Posterior vena cava (tissue), 2 donors: ENCODE measurements around the gene PCK2. TPM values are rescaled to one million over a fixed set of nuclear protein-coding genes. Genes with fewer than 3 reads are reported as not detected.
"Not testable (repeated sequence)": the region's sequence is repeated elsewhere in the genome, so short reads cannot be mapped to it uniquely, and the experiment has no call there.

Source experiments
- DNase-seq: peaks from one replicate; pipeline ENCODE4 v3.0.0-alpha.2; 2020; ENCODE audit warnings: low spot score
- intact Hi-C, 2 donors: fragments of 100-400 bp; cut with DNase I; formaldehyde crosslinking; loops; one replicate each; pipeline versions ENCODE4 v1.14.1 to v1.14.2; 2022 to 2023
- total RNA-seq, 2 donors: library from RNA; stranded (reverse); fragmentation: NEBNext Ultra II Directional; extraction: Animal tissue kit (Norgen Biotek cat#: 25700); gene quantifications; one replicate each; pipeline ENCODE4 v1.2.1, GENCODE V29; 2021
- donor health status: DM: yes; HTN: yes; CAD: no.
- donor health status: DM: yes; HTN: yes; CAD: no.

Gene PCK2
- total RNA-seq, 2 donors from 2014 or later = 18.8 to 27.4 TPM

- DNase-seq = no peak
- intact Hi-C loops = no loop called here
These were observed 6.0 kb upstream of the PCK2 start for GRCh38 chr14:24088095-24088494.

GRCh38 chr14:24089890-24090289, 4.2 kb upstream of the PCK2 start:
- DNase-seq = no peak
- intact Hi-C loops = loop anchor here in 1 of 2 donors (2.0 kb wide), 1 partner anchor 29 kb away; no protein-coding TSS in a partner anchor

- intact Hi-C loops = no loop called here
- no peak for DNase-seq
These were observed 2.0 kb upstream of the PCK2 start for GRCh38 chr14:24092110-24092504.

- intact Hi-C loops = no loop called here
- no peak for DNase-seq
These were observed 1.5 kb upstream of the PCK2 start for GRCh38 chr14:24092505-24093206.

- intact Hi-C loops = no loop called here
These were observed 757 bp upstream of the PCK2 start for GRCh38 chr14:24093207-24093900.

GRCh38 chr14:24094841-24095270, 745 bp downstream of the PCK2 start:
- intact Hi-C loops = no loop called here
- DNase-seq = no peak

More at GRCh38 chr14:24093207-24093900, 757 bp upstream of the PCK2 start:
- DNase-seq = no peak

- intact Hi-C loops = no loop called here
- DNase-seq = peak; percentile 90
These were observed 1.4 kb downstream of the PCK2 start for GRCh38 chr14:24095271-24096068.

- DNase-seq = no peak
- intact Hi-C loops = no loop called here
These were observed 2.6 kb downstream of the PCK2 start for GRCh38 chr14:24096545-24097181.

GRCh38 chr14:24098229-24098926, 4.3 kb downstream of the PCK2 start:
- no peak for DNase-seq
- intact Hi-C loops = no loop called here

- no peak for DNase-seq
- intact Hi-C loops = no loop called here
These were observed 5.1 kb downstream of the PCK2 start for GRCh38 chr14:24098927-24099813.

GRCh38 chr14:24100197-24100981, 6.3 kb downstream of the PCK2 start:
- no peak for DNase-seq
- intact Hi-C loops = no loop called here

- intact Hi-C loops = no loop called here
- DNase-seq = no peak
These were observed 6.9 kb downstream of the PCK2 start for GRCh38 chr14:24100982-24101494.

- DNase-seq = no peak
- intact Hi-C loops = no loop called here
These were observed 8.4 kb downstream of the PCK2 start for GRCh38 chr14:24102357-24103048.

GRCh38 chr14:24103451-24103850, 9.3 kb downstream of the PCK2 start:
- intact Hi-C loops = no loop called here
- DNase-seq = no peak

GRCh38 chr14:24105609-24106239, 11.6 kb downstream of the PCK2 start:
- DNase-seq, intact Hi-C loops: not testable (repeated sequence)

- intact Hi-C loops = no loop called here
- no peak for DNase-seq
These were observed 12.7 kb downstream of the PCK2 start for GRCh38 chr14:24106672-24107271.
